ENCODE data around the gene NCOA5.
A peak's percentile ranks its signal among the peaks of the same experiment; 100 is the strongest.

NCOA5 gene

GRCh38 chr20:46034039-46034438 is 55.7 kb downstream of the NCOA5 start:
- no peak for DNase-seq

DNA sequence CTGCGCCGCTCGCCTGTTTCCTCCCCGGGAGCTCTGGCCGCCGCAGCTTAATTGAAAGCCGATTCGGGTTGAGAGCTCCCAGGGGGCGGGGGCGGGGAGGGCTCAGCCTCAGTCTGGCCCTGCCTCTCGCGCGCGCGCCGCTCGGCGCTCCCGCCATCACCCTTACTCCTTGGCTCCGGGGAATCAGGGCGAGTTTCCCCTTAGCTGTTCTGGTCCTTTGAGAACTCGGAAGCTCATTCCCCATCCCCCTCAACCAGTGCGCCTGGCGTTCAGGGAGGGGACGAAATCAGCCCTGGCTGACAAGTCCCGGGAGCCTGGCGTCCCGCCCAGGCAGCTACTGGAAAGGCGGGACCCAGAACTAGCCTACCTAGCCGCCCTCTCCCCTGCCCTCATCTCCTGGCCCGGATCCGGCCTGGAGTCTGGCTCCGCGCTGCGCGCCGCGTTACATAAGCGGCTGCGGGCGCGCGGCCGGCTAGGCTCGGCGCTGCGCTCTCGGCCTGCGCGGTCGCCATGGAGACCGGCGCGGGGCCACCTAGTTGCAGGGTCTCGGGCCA is 58.0 kb downstream of the NCOA5 start:
- no peak for DNase-seq

GRCh38 chr20:46031014-46031569 is 58.7 kb downstream of the NCOA5 start:
- DNase-seq: no peak

DNA sequence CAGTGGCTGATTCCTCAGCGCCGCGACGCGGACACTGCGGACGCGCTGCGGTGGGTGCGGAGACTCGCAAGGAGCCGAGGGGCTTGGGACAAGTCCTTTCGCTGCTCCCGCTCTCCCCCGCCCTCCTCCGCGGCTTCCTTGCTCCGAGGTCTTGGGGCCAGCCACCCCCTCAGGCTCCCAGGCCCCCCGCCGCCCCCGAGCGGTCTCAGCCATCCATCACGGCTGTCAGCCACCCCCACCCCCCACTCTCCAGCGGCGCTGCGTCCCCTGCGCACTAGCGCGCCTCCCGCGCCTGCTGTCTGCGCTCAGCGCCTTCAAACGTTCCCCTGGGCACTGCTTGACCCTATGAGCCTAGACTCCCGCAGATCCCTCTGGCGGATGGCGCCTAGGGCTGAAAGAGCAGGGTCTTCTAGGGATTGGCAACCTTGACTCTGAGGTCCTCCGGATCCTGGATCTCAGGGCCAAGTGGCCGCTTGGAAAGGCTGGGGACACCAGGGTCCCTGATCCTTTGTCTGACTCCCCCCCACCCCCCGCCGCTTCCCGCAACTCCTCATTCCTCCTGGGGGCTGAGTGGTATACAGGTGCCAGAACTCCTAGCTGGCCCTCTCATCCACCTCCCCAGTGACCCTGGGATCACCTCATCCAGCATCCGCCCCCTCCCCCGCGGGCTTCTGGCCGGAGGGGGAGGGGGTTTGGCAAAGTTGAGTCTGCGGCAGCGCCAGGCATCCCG is 59.3 kb downstream of the NCOA5 start:
- no peak for DNase-seq

DNA sequence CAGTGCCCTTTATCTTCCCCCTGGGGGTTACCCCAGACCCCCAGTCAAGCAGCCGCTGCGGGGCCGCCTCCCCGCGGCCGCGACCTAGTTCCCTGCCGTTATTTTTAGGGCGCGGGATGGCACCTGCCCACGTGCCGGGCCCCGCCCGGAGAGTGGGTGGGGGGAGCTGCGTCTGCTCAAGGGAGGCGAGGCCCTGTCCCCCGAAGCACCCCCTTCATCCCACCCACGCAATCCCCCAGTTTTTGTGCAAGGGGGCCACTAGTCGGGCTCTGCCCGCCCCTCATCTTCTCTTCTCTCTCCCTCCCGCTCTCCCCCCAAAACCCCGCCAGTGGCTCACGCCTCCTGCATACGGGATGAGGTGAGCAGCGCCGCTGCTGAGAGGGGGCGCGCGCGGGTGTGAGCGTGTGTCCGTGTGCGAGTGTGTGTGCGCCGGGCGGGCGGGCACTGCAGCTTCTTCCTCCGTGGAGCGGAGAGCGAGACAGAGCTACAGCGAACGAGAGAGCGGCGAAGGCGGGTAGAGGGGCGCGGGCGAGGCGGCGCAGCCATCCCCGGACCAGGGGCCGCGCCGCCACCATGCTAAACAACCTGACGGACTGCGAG is 60.9 kb downstream of the NCOA5 start, which contains the start of gene SLC12A5:
TSS of gene SLC12A5 (plus strand) at position 444 of the 600 bp plus-strand sequence. CDS start at position 574, 130 bp downstream.
- no peak for DNase-seq

DNA sequence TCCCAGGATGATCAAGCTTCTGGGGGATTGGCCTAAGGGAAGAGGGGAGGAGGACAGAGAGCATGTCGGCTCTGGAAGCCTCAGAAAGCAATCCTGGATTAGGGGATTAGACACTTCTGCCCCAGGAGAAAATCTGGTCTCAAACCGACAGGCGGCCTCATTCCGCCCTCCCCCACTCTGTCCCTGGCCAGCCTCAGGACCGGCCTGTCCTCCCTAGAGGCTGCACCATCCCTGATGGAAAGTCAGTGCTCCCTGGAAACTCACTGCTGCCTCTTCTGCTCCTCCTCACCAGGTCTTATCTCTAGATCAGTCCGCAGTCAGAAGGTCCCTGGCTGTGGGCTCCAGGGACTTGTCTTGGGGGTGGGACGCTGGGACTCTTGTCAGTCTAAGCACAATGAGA is 61.7 kb downstream of the NCOA5 start:
- no peak for DNase-seq

- peak; percentile 51 for DNase-seq
These were observed 62.4 kb downstream of the NCOA5 start for GRCh38 chr20:46027245-46027853.

DNA sequence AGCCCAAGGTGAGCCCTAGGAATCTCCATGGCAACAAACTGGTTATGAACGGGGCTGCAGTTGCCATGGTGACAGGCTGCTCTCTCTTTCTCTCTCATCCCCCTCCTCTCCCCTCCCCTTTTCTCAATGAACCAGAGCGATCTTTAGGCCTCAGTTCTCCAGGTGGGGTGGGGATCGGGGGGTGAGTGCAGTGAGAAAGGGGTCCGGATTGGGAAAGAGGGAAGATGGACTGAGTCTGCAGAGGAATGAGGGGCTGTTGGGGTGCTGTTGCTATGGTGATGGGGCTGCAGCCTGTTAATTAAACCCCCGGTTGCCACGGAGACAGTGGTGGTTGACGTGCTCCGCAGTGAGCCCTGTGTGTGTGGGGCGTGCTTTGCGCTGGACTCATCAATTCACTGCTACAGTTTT is 64.4 kb downstream of the NCOA5 start:
- no peak for DNase-seq

- no peak for DNase-seq
These were observed 65.8 kb downstream of the NCOA5 start for GRCh38 chr20:46023999-46024398.

GRCh38 chr20:46023148-46023484 is 66.6 kb downstream of the NCOA5 start:
- DNase-seq: no peak

DNA sequence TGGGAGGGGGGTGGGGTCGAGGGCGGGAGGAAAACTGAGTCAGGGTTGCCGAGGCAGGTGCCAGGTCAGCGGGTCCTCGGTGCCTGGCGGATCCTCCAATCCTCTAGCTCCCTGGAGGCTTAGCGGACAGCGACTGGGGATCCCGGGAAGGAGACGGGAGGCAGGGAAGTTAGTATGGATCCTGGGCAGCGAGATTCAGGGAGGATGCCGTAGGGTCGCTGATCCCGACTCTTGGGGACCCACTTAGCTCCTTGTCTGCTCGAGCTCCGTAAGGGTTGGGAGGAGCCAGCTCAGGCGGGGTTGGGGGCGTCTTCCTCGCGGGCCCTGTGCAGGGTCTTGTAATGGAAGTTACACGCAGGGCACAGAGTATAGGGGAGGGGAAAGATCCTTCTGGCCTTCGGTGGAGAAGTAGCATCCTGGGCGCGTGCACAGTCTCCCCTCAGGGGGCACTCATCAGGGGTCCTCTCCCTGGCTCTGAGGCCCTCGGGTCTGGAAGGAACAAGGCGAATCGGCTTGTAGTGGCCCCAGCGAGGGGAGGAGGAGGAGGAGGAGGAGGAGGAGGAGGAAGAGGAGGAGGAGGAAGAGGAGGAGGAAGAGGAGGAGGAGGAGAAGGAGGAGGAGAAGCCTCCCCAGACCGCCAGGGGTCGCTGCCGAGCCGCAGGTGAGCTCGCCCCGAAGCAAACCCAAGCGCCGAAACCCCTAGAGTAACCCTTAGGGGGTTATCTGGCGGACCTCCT is 67.2 kb downstream of the NCOA5 start:
- peak; percentile 85 for DNase-seq

- peak; percentile 76 for DNase-seq
These were observed 68.1 kb downstream of the NCOA5 start for GRCh38 chr20:46021361-46022359.

DNA sequence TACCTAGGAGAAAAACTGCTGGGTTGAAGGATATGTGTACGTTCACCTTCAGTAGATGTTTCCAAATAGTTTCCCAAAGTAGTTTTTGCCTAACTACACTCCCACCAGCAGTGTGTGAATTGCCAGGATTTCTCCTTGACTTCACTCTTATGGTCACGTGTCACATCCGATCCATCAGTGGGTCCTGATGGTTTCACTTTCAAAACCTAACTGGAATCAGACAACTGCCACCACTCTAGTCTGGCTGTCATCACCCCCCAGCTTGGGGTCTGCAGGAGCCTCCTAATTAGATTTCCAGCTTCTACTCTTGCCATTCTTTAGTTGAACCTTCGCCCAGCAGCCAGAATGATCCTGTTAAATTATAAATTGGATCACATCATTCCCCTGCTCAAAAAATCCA is 69.2 kb downstream of the NCOA5 start:
- no peak for DNase-seq

GRCh38 chr20:46018611-46019010 is 71.2 kb downstream of the NCOA5 start:
- DNase-seq: no peak

DNA sequence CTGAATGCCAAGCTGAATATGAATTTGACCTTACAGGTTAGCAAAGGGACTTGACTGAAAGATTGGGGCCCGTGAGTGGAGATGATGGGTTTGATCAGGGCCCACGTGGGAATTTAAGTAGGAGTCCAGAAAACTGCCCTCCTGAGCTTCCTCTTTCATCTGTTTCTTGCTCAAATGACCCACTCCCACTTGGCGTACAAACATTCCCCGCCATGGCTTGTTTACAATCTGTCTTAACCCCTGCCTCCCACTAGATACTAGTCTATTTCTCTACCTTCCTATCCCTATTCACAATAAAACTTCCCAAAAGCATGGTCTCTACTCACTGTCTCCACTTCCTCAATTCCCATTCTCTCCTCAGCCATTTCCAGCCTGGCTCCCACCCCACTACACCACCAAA is 71.7 kb downstream of the NCOA5 start:
- DNase-seq: no peak

GRCh38 chr20:46017272-46017671 is 72.5 kb downstream of the NCOA5 start:
- no peak for DNase-seq

DNA sequence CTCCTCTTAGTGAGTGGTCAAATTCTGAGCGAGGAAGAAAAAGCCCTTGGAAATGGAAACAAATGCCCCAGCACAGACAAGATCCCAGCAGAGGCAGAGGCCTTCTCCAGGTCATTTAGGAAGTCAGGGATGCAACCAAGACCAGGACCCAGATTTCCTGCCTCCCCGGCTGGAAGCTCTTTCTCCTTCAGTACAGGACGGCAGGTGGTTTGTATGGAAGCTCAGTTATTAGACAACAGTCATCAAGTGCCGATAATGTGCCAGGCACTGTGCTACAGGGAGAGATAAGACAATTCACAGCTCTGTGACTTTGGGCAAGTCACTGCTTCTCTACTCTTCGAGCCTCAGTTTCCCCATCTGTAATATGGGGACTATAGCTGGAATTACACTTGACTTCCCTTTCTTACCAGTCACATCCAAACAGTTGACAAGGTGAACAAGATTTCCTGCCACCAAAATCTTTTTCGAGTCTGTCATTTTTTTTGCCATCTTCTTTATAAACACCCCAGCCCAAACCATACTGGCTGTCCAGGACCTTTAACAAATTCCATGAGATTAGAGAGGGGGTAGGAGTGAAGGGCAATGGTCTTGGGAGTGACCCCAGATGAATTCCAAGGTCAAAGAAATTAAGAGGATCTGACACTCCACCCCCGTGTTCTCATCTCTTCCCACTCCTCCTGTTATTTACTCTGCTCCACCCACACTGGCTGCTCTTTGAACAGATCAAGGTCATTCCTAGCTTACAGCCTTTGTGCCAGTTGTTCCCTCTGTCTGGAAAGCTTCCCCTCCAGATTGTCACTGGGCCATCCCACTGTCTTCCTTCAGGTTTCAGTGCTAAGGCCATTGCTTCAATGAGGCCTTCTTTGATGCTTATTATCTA is 75.0 kb downstream of the NCOA5 start:
- DNase-seq: no peak

GRCh38 chr20:46013829-46014516 is 75.8 kb downstream of the NCOA5 start:
- DNase-seq: peak; percentile 81

- DNase-seq: no peak
These were observed 76.4 kb downstream of the NCOA5 start for GRCh38 chr20:46013322-46013828.

DNA sequence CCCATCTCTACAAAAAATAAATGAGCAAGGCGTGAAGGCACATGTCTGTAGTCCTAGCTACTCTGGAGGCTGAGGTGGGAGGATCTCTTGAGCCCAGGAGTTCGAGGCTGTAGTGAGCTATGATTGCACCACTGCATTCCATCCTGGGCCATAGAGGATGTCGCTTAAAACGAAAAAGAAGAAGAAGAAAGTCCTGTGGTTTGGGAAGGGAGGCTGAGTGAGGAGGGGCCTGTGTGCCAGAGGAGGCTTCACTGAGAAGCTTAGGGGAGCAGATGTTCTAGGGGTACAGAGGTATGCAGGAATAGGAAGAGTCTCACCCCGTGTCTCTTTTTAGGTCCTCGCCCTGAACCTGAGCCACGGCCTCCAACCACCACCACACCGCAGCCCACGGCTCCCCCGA is 76.8 kb downstream of the NCOA5 start:
- no peak for DNase-seq
